ENCODE data around the gene JAKMIP3.
A peak's percentile ranks its signal among the peaks of the same experiment; 100 is the strongest.

Gene JAKMIP3

GRCh38 chr10:132021504-132022143, 44.1 kb upstream of the JAKMIP3 start:
- H3K9me3 Mint-ChIP-seq: no peaks in the 10 kb centered on the region
- peaks cover 6% of the 10 kb centered on the region for H3K4me1 Mint-ChIP-seq
- no peak overlapping the region for H3K27ac Mint-ChIP-seq
- no peak overlapping the region for H3K4me3 Mint-ChIP-seq
- TF ChIP-seq CTCF (IDR thresholded peaks at IDR 0.05; ENCODE audit: unreplicated experiment in 3 of 3): no peak
- H3K27me3 Mint-ChIP-seq (ENCODE audit: low read depth): peaks cover 47% of the 10 kb centered on the region
- no peaks in the 10 kb centered on the region for H3K36me3 Mint-ChIP-seq (ENCODE audit: low read depth)

GRCh38 chr10:132022241-132022640, 43.5 kb upstream of the JAKMIP3 start:
- Mint-ChIP-seq H3K4me3 (no peak overlapping the region), H3K27ac (no peak overlapping the region), H3K36me3 (ENCODE audit: low read depth) (no peaks in the 10 kb centered on the region), H3K9me3 (no peaks in the 10 kb centered on the region), H3K4me1 (peaks cover 6% of the 10 kb centered on the region), H3K27me3 (ENCODE audit: low read depth) (peaks cover 52% of the 10 kb centered on the region)
- TF ChIP-seq CTCF (IDR thresholded peaks at IDR 0.05; ENCODE audit: unreplicated experiment in 3 of 3): no peak

GRCh38 chr10:132023092-132023811, 42.5 kb upstream of the JAKMIP3 start:
- TF ChIP-seq CTCF (IDR thresholded peaks at IDR 0.05; ENCODE audit: unreplicated experiment in 3 of 3): peak; percentile 77 to 83 (median 82)
- Mint-ChIP-seq H3K4me3 (peak overlapping the region in 1 of 3 experiments; percentile 26), H3K36me3 (ENCODE audit: low read depth) (no peaks in the 10 kb centered on the region), H3K9me3 (no peaks in the 10 kb centered on the region), H3K27me3 (ENCODE audit: low read depth) (peaks cover 62% of the 10 kb centered on the region), H3K4me1 (peaks cover 6% of the 10 kb centered on the region), H3K27ac (no peak overlapping the region)

- no peaks in the 10 kb centered on the region for H3K36me3 Mint-ChIP-seq (ENCODE audit: low read depth)
- no peak overlapping the region for H3K4me3 Mint-ChIP-seq
- no peaks in the 10 kb centered on the region for H3K9me3 Mint-ChIP-seq
- peaks cover 90% of the 10 kb centered on the region for H3K27me3 Mint-ChIP-seq (ENCODE audit: low read depth)
- H3K4me1 Mint-ChIP-seq: peaks cover 6% of the 10 kb centered on the region
- TF ChIP-seq CTCF (IDR thresholded peaks at IDR 0.05; ENCODE audit: unreplicated experiment in 3 of 3): no peak
- H3K27ac Mint-ChIP-seq: no peak overlapping the region
Observed at GRCh38 chr10:132027423-132027983, 38.2 kb upstream of the JAKMIP3 start.

- H3K4me1 Mint-ChIP-seq: no peaks in the 10 kb centered on the region
- TF ChIP-seq CTCF (IDR thresholded peaks at IDR 0.05; ENCODE audit: unreplicated experiment in 3 of 3): no peak
- H3K4me3 Mint-ChIP-seq: no peak overlapping the region
- H3K27me3 Mint-ChIP-seq (ENCODE audit: low read depth): peaks cover 92% of the 10 kb centered on the region
- no peaks in the 10 kb centered on the region for H3K36me3 Mint-ChIP-seq (ENCODE audit: low read depth)
- no peak overlapping the region for H3K27ac Mint-ChIP-seq
- peaks cover 4% of the 10 kb centered on the region for H3K9me3 Mint-ChIP-seq
Observed at GRCh38 chr10:132028706-132029105, 37.0 kb upstream of the JAKMIP3 start.

Data from nephron (organoid).